AG09319 (cell line): ENCODE measurements around the gene NUMBL.
"Not testable (repeated sequence)": the region's sequence is repeated elsewhere in the genome, so short reads cannot be mapped to it uniquely, and the experiment has no call there.

Experiments used
- DNase-seq: peaks from one replicate; pipeline ENCODE4 v3.0.0-alpha.2; 2010; ENCODE audit warnings: low read depth; ENCODE audit errors: extremely low read depth
- TF ChIP-seq, protein P1 (sequence below): IDR thresholded peaks from 2 replicates; pipeline ENCODE4 v1.5.1; 2011; ENCODE audit warnings: low read depth, mild to moderate bottlenecking, inconsistent platforms, low read length, moderate library complexity

The NUMBL gene

DNA sequence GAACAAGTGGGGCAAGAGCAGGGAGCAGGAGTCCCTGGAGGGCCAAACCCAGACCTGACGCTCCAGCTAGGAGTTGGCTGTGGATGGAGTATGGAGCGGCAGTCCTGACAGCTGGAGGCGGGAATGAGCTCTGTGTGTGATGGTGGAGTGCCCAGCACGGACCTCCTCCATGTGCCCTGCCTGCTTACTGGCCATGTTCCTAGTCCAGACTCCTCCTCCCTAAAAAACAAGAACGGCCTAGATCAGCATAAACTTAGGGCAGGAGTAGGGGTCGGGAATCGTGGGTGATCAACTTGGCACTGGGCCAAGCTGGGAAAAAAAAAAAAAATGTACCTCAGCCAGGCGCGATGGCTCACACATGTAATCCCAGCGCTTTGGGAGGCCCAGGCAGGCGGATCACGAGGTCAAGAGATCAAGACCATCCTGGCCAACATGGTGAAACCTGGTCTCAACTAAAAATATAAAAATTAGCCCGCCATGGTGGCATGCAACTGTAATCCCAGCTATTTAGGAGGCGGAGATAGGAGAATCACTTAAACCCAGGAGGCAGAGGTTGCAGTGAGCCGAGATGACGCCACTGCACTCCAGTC lies 59.8 kb downstream of the NUMBL start:
- TF ChIP-seq, protein P1, sequence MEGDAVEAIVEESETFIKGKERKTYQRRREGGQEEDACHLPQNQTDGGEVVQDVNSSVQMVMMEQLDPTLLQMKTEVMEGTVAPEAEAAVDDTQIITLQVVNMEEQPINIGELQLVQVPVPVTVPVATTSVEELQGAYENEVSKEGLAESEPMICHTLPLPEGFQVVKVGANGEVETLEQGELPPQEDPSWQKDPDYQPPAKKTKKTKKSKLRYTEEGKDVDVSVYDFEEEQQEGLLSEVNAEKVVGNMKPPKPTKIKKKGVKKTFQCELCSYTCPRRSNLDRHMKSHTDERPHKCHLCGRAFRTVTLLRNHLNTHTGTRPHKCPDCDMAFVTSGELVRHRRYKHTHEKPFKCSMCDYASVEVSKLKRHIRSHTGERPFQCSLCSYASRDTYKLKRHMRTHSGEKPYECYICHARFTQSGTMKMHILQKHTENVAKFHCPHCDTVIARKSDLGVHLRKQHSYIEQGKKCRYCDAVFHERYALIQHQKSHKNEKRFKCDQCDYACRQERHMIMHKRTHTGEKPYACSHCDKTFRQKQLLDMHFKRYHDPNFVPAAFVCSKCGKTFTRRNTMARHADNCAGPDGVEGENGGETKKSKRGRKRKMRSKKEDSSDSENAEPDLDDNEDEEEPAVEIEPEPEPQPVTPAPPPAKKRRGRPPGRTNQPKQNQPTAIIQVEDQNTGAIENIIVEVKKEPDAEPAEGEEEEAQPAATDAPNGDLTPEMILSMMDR, result no peak
- no peak for DNase-seq

DNA sequence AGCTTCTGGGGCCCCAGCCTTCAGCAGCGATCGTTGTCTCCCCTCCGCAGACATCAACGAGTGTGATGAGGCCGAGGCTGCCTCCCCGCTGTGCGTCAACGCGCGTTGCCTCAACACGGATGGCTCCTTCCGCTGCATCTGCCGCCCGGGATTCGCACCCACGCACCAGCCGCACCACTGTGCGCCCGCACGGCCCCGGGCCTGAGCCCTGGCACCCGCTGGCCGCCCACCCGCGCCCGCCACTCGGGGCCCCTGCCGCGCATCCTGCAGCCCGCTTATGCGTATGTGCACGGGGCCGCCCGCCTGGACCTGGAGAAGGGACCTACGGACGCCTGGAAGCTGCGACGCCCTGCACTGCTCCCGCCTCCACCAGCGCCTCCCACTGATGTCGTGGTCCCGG lies 61.1 kb downstream of the NUMBL start:
- DNase-seq, result no peak
- TF ChIP-seq, protein P1, result no peak

DNA sequence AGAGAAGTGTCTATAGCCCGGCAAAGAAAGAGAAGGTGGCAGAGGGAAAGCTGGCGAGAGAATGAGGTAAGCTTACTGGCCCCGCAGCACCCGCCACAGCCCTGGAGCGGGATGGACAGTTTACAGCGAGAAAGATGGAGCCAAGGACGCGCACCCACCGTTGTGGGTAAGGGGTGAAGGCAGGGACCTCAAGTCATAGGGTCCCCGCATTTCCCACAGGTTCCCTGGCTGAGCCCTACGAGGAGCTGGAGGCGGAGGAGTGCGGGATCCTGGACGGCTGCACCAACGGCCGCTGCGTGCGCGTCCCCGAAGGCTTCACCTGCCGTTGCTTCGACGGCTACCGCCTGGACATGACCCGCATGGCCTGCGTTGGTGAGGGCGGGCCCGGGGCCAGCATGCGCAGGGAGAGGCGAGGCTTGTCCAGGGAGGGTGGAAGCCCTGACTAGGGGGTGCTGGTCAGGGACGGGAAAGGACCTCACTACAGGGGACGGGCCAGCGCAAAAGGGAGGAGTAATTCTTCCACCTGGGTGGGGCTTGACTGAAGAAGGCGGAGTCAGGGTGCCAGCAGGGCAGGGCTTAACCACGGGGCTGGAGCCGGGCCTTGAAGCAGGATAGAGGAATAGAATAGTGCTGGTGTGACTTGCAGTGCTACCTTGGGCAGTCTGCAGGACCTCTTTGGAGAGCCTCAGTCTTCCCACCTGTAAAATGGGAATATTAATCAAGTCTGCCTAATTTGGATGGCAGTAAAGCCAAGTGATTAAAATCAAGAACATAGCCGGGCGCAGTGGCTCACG lies 62.8 kb downstream of the NUMBL start:
- no peak for DNase-seq
- TF ChIP-seq, protein P1, result no peak

DNA sequence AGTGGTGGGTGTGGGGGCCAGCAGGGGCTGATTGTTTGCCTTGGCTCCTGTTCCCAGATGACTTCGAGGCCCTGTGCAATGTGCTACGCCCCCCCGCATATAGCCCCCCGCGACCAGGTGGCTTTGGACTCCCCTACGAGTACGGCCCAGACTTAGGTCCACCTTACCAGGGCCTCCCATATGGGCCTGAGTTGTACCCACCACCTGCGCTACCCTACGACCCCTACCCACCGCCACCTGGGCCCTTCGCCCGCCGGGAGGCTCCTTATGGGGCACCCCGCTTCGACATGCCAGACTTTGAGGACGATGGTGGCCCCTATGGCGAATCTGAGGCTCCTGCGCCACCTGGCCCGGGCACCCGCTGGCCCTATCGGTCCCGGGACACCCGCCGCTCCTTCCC lies 63.5 kb downstream of the NUMBL start:
- no peak for DNase-seq
- TF ChIP-seq, protein P1, result no peak

DNA sequence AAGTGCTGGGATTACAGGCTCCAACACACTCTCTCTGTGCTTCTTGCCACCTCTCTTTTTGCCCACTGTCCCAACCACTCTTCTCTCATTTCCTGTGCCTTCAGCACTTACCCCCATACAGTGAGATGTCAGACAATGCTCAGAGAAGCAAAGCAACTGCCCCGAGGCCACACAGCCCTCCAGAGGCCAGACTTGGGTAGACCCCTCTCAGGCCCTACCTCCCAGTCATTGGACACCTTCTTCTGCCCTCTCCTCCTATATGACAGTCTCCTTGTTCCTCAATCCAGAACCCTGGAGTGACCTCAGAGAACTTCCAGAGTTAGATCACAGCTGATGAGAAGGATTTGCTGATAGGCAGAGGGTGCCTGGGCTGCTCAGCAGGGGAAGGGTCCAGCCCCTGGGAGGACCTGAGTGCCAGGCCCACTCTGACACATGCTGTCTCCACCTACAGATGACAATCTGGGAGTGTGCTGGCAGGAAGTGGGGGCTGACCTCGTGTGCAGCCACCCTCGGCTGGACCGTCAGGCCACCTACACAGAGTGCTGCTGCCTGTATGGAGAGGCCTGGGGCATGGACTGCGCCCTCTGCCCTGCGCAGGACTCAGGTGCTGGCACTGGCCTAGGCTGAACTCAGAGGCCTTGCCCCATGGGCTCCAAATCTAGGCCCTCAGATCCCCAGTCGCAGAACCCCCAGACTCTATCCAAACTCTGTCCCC lies 64.9 kb downstream of the NUMBL start:
- DNase-seq, result no peak
- TF ChIP-seq, protein P1, result no peak

DNA sequence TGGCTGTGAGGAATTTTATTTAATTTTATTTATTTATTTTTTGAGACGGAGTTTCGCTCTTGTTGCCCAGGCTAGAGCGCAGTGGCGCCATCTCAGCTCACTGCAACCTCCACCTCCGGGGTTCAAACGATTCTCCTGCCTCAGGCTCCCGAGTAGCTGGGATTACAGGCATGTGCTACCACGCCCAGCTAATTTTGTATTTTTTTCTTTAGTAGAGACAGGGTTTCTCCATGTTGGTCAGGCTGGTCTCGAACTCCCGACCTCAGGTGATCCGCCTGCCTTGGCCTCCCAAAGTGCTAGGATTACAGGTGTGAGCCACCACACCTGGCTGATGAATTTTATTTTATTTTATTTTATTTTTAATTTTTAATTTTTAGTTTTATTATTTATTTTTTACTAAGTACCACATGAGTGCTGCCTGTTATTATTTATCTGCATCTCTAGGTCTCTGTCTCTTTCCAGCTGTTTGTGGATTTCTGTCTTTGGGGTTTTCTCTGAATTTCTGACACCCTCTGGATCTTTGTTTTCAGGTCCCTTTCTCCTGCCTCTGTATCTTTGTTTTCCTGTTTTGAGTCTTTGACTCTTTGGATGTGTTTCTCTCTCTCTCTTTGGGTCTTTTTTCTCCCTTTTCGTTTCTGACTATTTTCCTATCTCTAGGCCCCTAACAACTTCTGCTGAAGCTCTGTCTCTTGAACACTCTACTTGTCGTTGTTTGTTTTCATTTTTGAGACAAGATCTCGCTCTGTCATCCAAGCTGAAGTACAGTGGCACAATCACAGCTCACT lies 65.9 kb downstream of the NUMBL start:
- not testable (repeated sequence) for DNase-seq

DNA sequence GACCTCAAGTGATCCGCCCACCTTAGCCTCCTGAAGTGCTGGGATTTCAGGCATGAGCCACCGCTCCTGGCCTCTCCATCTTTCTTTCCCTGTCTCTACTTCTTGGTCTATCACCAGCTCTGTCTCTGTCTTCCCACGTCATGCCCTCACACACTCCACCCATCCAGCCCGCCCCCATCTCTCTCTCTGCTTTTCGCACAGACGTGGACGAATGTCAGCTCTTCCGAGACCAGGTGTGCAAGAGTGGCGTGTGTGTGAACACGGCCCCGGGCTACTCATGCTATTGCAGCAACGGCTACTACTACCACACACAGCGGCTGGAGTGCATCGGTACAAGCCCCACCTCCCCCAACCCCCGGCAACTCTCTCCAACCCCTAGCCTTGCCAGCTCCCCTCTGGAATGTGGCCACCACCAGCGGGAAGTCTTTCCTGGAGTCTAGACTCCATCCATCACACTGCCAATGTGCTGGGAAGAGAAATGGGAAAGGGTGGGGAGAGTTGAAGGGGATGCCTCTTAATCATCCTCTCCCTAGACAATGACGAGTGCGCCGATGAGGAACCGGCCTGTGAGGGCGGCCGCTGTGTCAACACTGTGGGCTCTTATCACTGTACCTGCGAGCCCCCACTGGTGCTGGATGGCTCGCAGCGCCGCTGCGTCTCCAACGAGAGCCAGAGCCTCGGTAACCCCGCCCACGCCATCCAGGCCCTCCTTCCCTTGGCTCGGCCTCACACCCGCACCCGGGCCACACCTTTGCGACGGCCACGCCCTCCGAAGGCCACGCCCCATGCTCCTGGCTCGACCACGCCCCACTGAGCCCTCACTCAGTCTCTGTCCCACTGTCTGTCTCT lies 66.8 kb downstream of the NUMBL start:
- TF ChIP-seq, protein P1, result no peak
- no peak for DNase-seq
